ENCODE data around the gene NOL4.

The NOL4 gene

DNA sequence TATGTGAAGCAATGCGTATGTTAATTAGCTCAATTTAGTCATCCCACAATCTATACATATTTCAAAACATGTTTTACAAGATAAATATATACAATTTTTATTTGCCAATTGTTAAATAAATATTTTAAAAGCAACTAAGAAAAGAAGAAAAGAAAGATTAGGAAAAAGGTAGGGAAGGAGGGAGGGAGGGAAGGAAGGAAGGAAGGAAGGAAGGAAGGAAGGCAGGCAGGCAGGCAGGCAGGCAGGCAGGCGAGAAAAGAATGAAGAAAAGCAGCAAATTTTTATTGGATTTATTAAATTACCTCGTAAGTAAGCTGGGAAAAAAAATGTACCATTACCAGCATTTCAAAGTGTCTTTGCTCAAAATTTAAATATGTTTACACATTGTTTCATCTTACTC, 30.5 kb downstream of the NOL4 start:
- no peak for DNase-seq (ENCODE audit: low read depth)

DNA sequence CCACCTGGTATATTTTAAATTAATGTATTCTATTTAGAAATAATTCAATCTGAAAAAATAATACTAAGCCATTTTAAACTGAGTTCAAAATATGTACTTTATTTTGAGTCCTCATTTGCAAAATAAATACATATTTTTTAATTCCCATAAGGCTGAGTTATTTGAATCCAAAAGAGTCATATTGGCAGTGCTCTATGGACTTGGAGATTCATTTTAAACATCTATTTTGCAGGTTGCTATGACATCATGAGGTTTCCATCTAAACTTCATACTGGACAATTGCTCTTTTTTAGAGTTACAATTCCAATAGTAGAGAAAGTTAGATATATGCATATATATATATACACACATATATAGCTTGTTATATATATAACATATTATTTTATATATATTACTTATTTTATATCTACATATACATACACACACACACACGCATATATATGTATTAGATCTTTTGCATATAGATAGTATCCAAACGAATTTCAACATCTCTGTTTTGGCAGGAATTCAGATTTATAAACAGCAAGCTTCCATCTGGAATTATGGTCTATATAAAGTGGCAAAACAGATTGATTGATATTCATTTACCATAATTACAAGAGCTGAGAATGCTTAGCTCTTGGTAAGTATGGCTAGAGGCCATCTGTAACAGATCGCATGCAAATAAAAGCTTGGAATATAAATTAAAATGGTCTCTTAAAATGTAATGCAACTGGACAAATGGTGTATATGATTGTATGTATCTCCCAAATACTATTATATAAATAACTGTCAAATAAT, 34.9 kb downstream of the NOL4 start:
- DNase-seq (ENCODE audit: low read depth) = no peak
